ENCODE data around the gene CASKIN1. TPM values are rescaled to one million over a fixed set of nuclear protein-coding genes. Genes with fewer than 3 reads are reported as not detected.

CASKIN1 gene
- total RNA-seq, 1 experiment from 2014 or later, result 6.6 TPM

GRCh38 chr16:2150418-2151187 is 45.8 kb downstream of the CASKIN1 start:
- ChIA-PET CTCF (interaction anchor here (0.5 to 1.2 kb wide), 4 partner anchors 10 to 203 kb away, joined by 3 to 4 read pairs (median 4); partner anchors contain the start of gene ECI1), POLR2A (no interaction called here)
- peaks cover 8% of the 10 kb centered on the region for H3K36me3 ChIP-seq (ENCODE audit: control insufficient read depth, insufficient read depth, low read length)
- no TSS peak for BruUV-seq (replicated peaks)
- H3K4me1 Mint-ChIP-seq (ENCODE audit: low read depth, unreplicated experiment), result peaks cover 19% of the 10 kb centered on the region
- intact Hi-C loops (cut with micrococcal nuclease; ENCODE audit: unreplicated experiment), result no loop called here
- H3K4me1 ChIP-seq, result peaks cover 40% of the 10 kb centered on the region
- no peak for DNase-seq
- H3K27ac Mint-ChIP-seq (ENCODE audit: unreplicated experiment), result no peak overlapping the region
- peak overlapping the region; percentile 58 for H3K4me3 Mint-ChIP-seq (ENCODE audit: unreplicated experiment)
- no peak overlapping the region for H3K4me3 ChIP-seq (ENCODE audit: low read depth, low read length)
- H3K9me3 ChIP-seq, result no peaks in the 10 kb centered on the region
- no peaks in the 10 kb centered on the region for H3K27me3 ChIP-seq (replicated peaks; ENCODE audit: control insufficient read depth, insufficient read depth, low read length)
- no peaks in the 10 kb centered on the region for H3K9me3 Mint-ChIP-seq (ENCODE audit: unreplicated experiment)
- TF ChIP-seq CTCF (IDR thresholded peaks at IDR 0.05; ENCODE audit: insufficient read depth in 1 of 2, low read depth in 1 of 2, low read length in 1 of 2, severe bottlenecking in 1 of 2, unreplicated experiment in 1 of 2), result no peak
- H3K27me3 Mint-ChIP-seq (ENCODE audit: insufficient read depth, unreplicated experiment), result peaks cover 3% of the 10 kb centered on the region
- peaks cover 65% of the 10 kb centered on the region for H3K36me3 Mint-ChIP-seq (ENCODE audit: insufficient read depth, unreplicated experiment)

GRCh38 chr16:2149630-2150417 is 46.6 kb downstream of the CASKIN1 start:
- POLR2A ChIA-PET, result no interaction called here
- H3K36me3 ChIP-seq (ENCODE audit: control insufficient read depth, insufficient read depth, low read length), result peaks cover 8% of the 10 kb centered on the region
- peak overlapping the region; percentile 58 for H3K4me3 Mint-ChIP-seq (ENCODE audit: unreplicated experiment)
- H3K27me3 Mint-ChIP-seq (ENCODE audit: insufficient read depth, unreplicated experiment), result no peaks in the 10 kb centered on the region
- H3K9me3 Mint-ChIP-seq (ENCODE audit: unreplicated experiment), result no peaks in the 10 kb centered on the region
- peaks cover 40% of the 10 kb centered on the region for H3K4me1 ChIP-seq
- DNase-seq, result no peak
- intact Hi-C loops (cut with micrococcal nuclease; ENCODE audit: unreplicated experiment), result no loop called here
- peaks cover 16% of the 10 kb centered on the region for H3K4me1 Mint-ChIP-seq (ENCODE audit: low read depth, unreplicated experiment)
- no peaks in the 10 kb centered on the region for H3K9me3 ChIP-seq
- H3K4me3 ChIP-seq (ENCODE audit: low read depth, low read length), result peak overlapping the region; percentile 48
- H3K27me3 ChIP-seq (replicated peaks; ENCODE audit: control insufficient read depth, insufficient read depth, low read length), result no peaks in the 10 kb centered on the region
- peaks cover 60% of the 10 kb centered on the region for H3K36me3 Mint-ChIP-seq (ENCODE audit: insufficient read depth, unreplicated experiment)
- no peak for TF ChIP-seq CTCF (IDR thresholded peaks at IDR 0.05; ENCODE audit: insufficient read depth in 1 of 2, low read depth in 1 of 2, low read length in 1 of 2, severe bottlenecking in 1 of 2, unreplicated experiment in 1 of 2)
- no peak overlapping the region for H3K27ac Mint-ChIP-seq (ENCODE audit: unreplicated experiment)
- CTCF ChIA-PET, result interaction anchor here (0.5 kb wide), 1 partner anchor 202 kb away, joined by 4 read pairs; no protein-coding TSS in a partner anchor
- no TSS peak for BruUV-seq (replicated peaks)

All from Caco-2 (cell line).